ENCODE results near the gene CELF2.

CELF2 gene

GRCh38 chr10:11138314-11139033 is 120.8 kb downstream of the CELF2 start:
- no peak for DNase-seq

- DNase-seq: no peak
Observed at GRCh38 chr10:11140963-11141362, 123.3 kb downstream of the CELF2 start.

GRCh38 chr10:11141571-11142091 is 124.0 kb downstream of the CELF2 start:
- no peak for DNase-seq

- DNase-seq: no peak
Observed at GRCh38 chr10:11142777-11143176, 125.1 kb downstream of the CELF2 start.

- DNase-seq: no peak
Observed at GRCh38 chr10:11143242-11143641, 125.6 kb downstream of the CELF2 start.

GRCh38 chr10:11144626-11145494 is 127.2 kb downstream of the CELF2 start:
- DNase-seq: no peak

- no peak for DNase-seq
Observed at GRCh38 chr10:11145495-11145855, 127.8 kb downstream of the CELF2 start.

GRCh38 chr10:11146402-11147171 is 128.9 kb downstream of the CELF2 start:
- DNase-seq: no peak

- no peak for DNase-seq
Observed at GRCh38 chr10:11147722-11148121, 130.1 kb downstream of the CELF2 start.

- no peak for DNase-seq
Observed at GRCh38 chr10:11148142-11149028, 130.7 kb downstream of the CELF2 start.

GRCh38 chr10:11149807-11150141 is 132.1 kb downstream of the CELF2 start:
- DNase-seq: no peak

GRCh38 chr10:11150231-11150731 is 132.6 kb downstream of the CELF2 start:
- DNase-seq: no peak

GRCh38 chr10:11150879-11151415 is 133.3 kb downstream of the CELF2 start:
- no peak for DNase-seq

- no peak for DNase-seq
Observed at GRCh38 chr10:11152801-11153200, 135.1 kb downstream of the CELF2 start.

- DNase-seq: no peak
Observed at GRCh38 chr10:11153245-11153644, 135.6 kb downstream of the CELF2 start.

- DNase-seq: no peak
Observed at GRCh38 chr10:11153766-11154165, 136.1 kb downstream of the CELF2 start.

- DNase-seq: no peak
Observed at GRCh38 chr10:11154333-11154732, 136.7 kb downstream of the CELF2 start.

- no peak for DNase-seq
Observed at GRCh38 chr10:11154849-11155498, 137.3 kb downstream of the CELF2 start.

- no peak for DNase-seq
Observed at GRCh38 chr10:11156480-11156879, 138.8 kb downstream of the CELF2 start.

GRCh38 chr10:11157292-11158076 is 139.8 kb downstream of the CELF2 start:
- DNase-seq: no peak
